ENCODE data around the gene AAK1. TPM values are rescaled to one million over a fixed set of nuclear protein-coding genes. Genes with fewer than 3 reads are reported as not detected.
A peak's percentile ranks its signal among the peaks of the same experiment; 100 is the strongest.

Gene AAK1
- total RNA-seq, 1 donor from 2014 or later: 45.5 TPM

- H3K36me3 Mint-ChIP-seq: peaks cover 61% of the 10 kb centered on the region
- H3K27me3 Mint-ChIP-seq: no peaks in the 10 kb centered on the region
- peaks cover 8% of the 10 kb centered on the region for H3K4me1 Mint-ChIP-seq (ENCODE audit: unreplicated experiment)
- H3K27ac Mint-ChIP-seq: no peak overlapping the region
- peaks cover 5% of the 10 kb centered on the region for H3K9me3 Mint-ChIP-seq
- H3K4me3 Mint-ChIP-seq: no peak overlapping the region
- no peak for TF ChIP-seq CTCF (conservative IDR thresholded peaks at IDR 0.05)
- no peak for DNase-seq (ENCODE audit: extremely low spot score, unreplicated experiment)
Observed at GRCh38 chr2:69509750-69510140, 133.8 kb downstream of the AAK1 start.

GRCh38 chr2:69509011-69509749 lies 134.4 kb downstream of the AAK1 start:
- TF ChIP-seq CTCF (conservative IDR thresholded peaks at IDR 0.05): no peak
- Mint-ChIP-seq H3K9me3 (peaks cover 5% of the 10 kb centered on the region), H3K4me1 (ENCODE audit: unreplicated experiment) (peaks cover 3% of the 10 kb centered on the region), H3K27ac (no peak overlapping the region), H3K4me3 (no peak overlapping the region), H3K27me3 (no peaks in the 10 kb centered on the region), H3K36me3 (peaks cover 56% of the 10 kb centered on the region)
- no peak for DNase-seq (ENCODE audit: extremely low spot score, unreplicated experiment)

- Mint-ChIP-seq H3K4me1 (ENCODE audit: unreplicated experiment) (no peaks in the 10 kb centered on the region), H3K27ac (no peak overlapping the region), H3K36me3 (peaks cover 32% of the 10 kb centered on the region)
Observed at GRCh38 chr2:69505710-69506109, 137.8 kb downstream of the AAK1 start.

GRCh38 chr2:69501301-69501700 lies 142.2 kb downstream of the AAK1 start:
- no peak overlapping the region for H3K4me3 Mint-ChIP-seq

More at GRCh38 chr2:69505710-69506109, 137.8 kb downstream of the AAK1 start:
- Mint-ChIP-seq H3K27me3 (no peaks in the 10 kb centered on the region), H3K4me3 (no peak overlapping the region), H3K9me3 (peaks cover 5% of the 10 kb centered on the region)
- no peak for DNase-seq (ENCODE audit: extremely low spot score, unreplicated experiment)
- no peak for TF ChIP-seq CTCF (conservative IDR thresholded peaks at IDR 0.05)

GRCh38 chr2:69499966-69500365 lies 143.6 kb downstream of the AAK1 start:
- H3K4me1 Mint-ChIP-seq (ENCODE audit: unreplicated experiment): peaks cover 11% of the 10 kb centered on the region
- no peak overlapping the region for H3K4me3 Mint-ChIP-seq
- H3K36me3 Mint-ChIP-seq: peaks cover 11% of the 10 kb centered on the region
- no peaks in the 10 kb centered on the region for H3K9me3 Mint-ChIP-seq
- no peak for TF ChIP-seq CTCF (conservative IDR thresholded peaks at IDR 0.05)
- DNase-seq (ENCODE audit: extremely low spot score, unreplicated experiment): no peak
- H3K27me3 Mint-ChIP-seq: no peaks in the 10 kb centered on the region
- H3K27ac Mint-ChIP-seq: peak overlapping the region; percentile 12

More at GRCh38 chr2:69501301-69501700, 142.2 kb downstream of the AAK1 start:
- no peak overlapping the region for H3K27ac Mint-ChIP-seq
- peaks cover 11% of the 10 kb centered on the region for H3K4me1 Mint-ChIP-seq (ENCODE audit: unreplicated experiment)
- no peaks in the 10 kb centered on the region for H3K27me3 Mint-ChIP-seq
- H3K9me3 Mint-ChIP-seq: no peaks in the 10 kb centered on the region
- peaks cover 10% of the 10 kb centered on the region for H3K36me3 Mint-ChIP-seq
- DNase-seq (ENCODE audit: extremely low spot score, unreplicated experiment): no peak
- no peak for TF ChIP-seq CTCF (conservative IDR thresholded peaks at IDR 0.05)
